HG02588 (cell line): ENCODE data around the gene RAB5IF.
"Not testable (repeated sequence)": the region's sequence is repeated elsewhere in the genome, so short reads cannot be mapped to it uniquely, and the experiment has no call there.

ENCODE experiments used
- ATAC-seq: cut with Tn5 transposase; IDR thresholded peaks from one replicate; pipeline ENCODE4 v1.9.1; 2021; ENCODE audit warnings: mild to moderate bottlenecking, moderate library complexity; ENCODE audit not compliant: unreplicated experiment

RAB5IF gene

DNA sequence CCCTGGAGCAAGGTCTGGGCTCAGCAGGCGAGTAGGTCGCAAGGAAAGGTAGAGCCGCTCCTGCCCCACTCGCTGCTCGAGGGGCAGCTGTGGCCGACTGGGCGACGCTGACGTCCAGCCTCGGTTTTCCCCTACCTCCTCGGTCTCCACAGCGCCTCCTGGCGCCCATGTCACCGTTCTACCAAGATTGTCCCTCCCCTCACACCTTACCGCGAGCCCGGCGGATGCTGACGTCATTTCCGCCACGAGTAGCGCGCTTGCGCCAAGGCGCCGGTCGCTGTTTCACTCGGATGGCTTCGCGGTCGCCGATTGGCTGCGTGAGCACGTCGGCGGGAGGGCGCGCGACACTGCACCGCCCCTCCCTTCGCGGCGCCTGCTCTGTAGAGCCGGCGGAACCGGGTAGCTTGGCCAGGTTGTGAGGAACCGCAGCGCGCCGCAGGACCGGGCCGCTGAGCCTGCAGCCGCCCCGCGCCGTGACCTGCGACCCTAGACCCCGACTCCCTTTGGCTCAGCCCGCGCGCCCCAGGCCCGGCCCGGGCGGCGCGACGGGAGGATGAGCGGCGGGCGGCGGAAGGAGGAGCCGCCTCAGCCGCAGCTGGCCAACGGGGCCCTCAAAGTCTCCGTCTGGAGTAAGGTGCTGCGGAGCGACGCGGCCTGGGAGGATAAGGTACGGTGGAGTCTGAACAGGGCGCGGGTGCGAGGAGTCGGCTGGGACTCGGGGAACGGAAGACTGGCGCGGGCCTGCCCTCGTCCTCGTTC lies at the start of gene RAB5IF:
TSS of gene RAB5IF (plus strand) at position 381 of the 759 bp plus-strand sequence. CDS start at position 554, 173 bp downstream.
- peak; percentile 84 for ATAC-seq

GRCh38 chr20:36562724-36563123 lies 42.9 kb upstream of the RAB5IF start:
- ATAC-seq, result no peak

DNA sequence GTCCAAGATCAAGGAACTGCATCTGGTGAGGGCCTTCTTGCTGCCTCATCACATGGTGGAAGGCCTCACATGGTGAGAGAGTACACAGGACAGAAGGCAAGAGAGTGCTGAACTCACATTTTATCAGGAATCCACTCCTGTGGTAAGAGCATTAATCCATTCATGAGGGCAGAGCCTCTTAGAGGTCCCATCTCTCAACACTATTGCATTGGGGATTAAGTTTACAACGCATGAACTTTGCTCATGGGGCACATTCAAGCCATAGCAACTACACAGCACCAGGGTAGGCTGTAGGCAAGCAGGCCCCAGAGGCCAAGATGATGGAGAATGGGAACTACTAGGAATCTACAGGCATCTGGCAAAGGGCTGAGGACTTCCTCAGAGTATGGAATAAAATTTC lies 42.2 kb upstream of the RAB5IF start:
- no peak for ATAC-seq

DNA sequence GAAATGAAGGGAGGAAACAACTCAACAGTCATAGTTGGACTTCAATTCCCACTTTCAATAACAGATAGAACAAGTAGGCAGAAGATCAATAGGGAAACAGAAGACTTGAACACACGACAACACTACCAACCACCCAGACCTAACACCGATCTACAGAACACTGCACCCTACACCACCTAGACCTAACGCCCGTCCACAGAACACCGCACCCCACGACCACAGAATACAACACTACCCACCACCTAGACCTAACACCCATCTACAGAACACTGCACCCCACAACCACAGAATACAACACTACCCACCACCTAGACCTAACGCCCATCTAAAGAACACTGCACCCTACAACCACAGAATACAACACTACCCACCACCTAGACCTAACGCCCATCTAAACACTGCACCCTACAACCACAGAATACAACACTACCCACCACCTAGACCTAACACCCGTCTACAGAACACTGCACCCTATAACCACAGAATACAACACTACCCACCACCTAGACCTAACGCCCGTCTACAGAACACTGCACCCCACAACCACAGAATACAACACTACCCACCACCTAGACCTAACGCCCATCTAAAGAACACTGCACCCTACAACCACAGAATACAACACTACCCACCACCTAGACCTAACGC lies 41.4 kb upstream of the RAB5IF start:
- not testable (repeated sequence) for ATAC-seq

- ATAC-seq, result not testable (repeated sequence)
Observed at GRCh38 chr20:36564726-36565121, 40.9 kb upstream of the RAB5IF start.

DNA sequence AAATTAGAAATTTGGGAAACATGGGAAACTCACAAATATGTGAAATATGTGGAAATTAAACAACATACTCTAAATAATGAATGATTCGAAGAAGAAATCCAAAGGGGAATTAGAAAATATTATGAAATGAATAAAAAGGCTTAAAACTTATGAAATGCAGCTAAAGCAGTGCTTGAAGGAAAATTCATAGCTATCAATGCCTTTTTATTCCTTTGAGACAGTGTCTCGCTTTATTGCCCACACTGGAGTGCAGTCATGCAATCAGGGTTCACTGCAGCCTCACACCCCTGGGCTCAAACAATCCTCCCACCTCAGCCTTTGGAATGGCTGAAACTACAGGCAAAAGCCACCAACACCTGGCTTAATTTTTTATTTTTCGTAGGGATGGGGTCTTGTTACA lies 40.1 kb upstream of the RAB5IF start:
- ATAC-seq, result no peak

DNA sequence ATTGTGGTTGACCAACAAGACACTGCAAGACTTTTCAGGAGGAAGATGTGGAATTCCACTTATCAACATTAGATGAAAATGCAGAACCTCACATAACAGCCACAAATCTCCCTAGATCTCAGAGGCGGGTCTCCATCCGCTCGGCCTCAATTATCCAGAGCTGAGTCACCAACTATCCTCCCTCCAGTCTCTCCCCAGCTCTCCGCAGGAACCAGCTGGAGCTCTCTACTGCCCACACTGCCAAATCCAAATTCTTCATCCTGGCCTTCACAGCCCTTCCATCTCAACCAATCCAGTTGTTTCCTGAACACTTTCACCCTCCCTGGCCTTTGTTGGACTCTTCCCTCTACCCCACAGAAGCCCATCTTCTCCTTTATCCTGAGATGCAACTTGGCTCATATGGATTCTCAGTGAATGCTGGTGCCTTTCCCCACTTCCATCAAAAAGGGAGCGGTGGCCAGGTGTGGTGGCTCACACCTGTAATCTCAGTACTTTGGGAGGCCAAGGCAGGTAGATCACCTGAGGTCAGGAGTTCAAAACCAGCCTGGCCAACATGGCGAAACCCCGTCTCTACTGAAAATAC lies 35.6 kb upstream of the RAB5IF start:
- no peak for ATAC-seq

DNA sequence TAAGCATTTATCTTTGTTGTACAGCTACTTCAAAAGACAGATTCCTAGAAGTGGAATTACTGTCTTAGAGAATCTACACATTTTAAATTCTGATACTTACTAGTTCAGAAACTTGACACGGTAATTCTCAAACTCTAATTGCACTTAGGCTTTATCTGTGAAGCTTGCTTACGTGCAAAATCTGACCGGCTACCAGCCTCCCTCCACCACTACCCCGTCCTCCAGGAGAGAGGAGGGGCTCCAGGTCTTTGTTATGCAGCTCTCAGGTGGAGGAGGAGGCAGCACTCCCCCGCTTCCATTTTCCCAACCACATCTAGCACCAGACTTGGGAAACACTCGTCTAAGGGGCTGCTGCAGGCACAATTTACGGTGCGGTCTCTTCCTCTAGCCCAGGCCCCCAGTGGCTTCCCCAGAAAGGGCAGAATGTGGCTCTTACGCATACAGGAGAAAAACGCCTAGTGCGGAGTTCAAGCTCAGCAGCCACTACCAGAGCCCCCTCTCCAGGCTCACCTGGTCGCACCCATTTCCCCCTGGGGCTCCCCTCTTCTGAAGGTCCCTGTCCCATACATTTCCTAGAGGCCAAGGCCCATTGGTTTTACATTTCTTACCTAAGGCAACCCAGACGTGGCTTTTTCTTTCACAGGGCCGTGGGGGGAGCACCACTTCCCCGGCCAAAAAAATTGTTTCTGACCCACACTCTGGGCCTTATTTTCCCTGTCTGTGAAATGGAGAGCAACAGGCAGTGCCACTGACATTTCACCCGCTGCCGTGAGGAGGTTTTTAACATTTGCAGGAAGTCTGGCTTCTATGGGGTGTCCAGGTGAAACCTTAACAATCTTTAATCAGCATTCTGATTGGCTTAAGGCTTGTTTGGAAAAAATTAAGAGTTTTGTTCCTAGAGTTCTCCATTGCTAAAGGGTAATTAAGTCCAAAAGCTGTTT lies 33.7 kb upstream of the RAB5IF start:
- no peak for ATAC-seq

DNA sequence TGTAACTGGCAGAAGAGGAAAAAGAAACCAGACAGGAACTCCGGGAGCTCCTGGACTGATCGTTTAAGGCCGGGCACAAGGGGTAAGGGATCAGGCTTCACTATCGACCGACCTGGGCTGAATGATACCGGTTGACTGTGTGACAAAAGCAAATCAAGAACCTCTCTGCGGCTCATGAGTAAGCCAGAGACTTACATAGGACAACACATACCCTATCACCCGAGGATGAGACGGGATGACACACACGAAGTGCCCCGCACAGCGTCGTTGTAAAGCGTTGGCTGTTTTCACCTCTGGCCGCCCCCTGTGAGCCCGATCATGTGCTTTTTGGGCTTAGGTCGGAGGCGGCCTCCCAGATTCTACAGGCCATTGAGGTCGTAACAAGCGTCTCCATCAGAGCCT lies 32.9 kb upstream of the RAB5IF start:
- ATAC-seq, result no peak

GRCh38 chr20:36573103-36573797 lies 32.3 kb upstream of the RAB5IF start, which contains the start of gene TGIF2:
Gene TGIF2, plus strand, starts transcription at chr20:36573597. Its CDS starts 5,178 bp downstream, at chr20:36578775.
- ATAC-seq, result peak; percentile 57

DNA sequence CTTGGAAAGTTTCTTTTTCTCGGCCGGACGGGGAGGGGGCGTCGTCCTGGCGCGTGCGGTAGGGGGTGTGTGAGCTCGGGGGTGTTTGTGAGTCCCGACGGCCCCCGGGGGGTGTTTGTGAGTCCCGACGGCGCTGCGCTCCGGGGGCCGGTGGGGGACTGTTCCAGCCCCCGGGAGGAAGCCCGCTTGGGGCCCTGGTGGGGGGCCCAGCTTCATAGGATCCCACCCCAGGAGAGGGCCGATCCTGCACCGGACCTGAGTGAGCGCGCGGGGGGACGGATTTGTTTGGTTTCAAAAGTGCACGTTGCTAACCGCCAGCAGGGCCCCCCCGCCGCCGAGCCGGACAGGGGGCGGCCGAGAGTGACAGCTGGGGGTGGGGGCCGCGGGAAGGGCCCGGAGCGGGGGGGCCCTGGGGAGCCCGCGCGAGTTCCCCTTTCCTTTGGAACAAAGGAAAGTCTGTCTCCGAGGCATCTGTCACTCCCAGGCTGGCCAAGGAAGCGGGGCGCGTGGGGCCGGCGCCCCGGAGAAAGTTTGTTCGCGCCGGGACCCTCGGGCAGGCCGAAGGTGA lies 31.7 kb upstream of the RAB5IF start:
- ATAC-seq, result no peak

- ATAC-seq, result no peak
Observed at GRCh38 chr20:36574366-36575135, 31.0 kb upstream of the RAB5IF start.

GRCh38 chr20:36576081-36576445 lies 29.5 kb upstream of the RAB5IF start:
- ATAC-seq, result no peak

- no peak for ATAC-seq
Observed at GRCh38 chr20:36578356-36579041, 27.1 kb upstream of the RAB5IF start.

- no peak for ATAC-seq
Observed at GRCh38 chr20:36579996-36580545, 25.5 kb upstream of the RAB5IF start.

- ATAC-seq, result no peak
Observed at GRCh38 chr20:36582322-36582721, 23.3 kb upstream of the RAB5IF start.

DNA sequence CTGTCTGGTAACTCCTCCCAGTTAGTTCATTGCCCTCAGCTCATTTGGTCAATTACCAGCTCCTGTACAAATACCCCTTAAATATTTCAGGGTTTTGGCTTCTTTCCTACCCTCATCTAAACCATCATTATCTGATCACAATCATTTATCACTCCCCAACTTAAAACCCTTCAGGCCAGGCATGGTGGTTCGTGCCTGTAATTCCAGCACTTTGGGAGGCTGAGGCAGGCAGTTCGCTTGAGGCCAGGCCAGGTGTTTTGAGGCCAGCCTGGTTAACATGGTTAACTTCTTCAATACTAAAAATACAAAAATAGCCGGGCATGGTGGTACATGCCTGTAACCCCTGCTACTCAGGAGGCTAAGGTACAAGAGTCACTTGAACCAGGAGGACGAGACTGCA lies 22.8 kb upstream of the RAB5IF start:
- ATAC-seq, result no peak

- no peak for ATAC-seq
Observed at GRCh38 chr20:36584018-36584481, 21.5 kb upstream of the RAB5IF start.
